GM18519 (cell line): ENCODE data around the gene LDB2.

Source experiments
- ATAC-seq: cut with Tn5 transposase; IDR thresholded peaks from one replicate; pipeline ENCODE4 v1.9.1; 2021; ENCODE audit warnings: mild to moderate bottlenecking, moderate library complexity; ENCODE audit not compliant: unreplicated experiment, low FRiP score

Gene LDB2

DNA sequence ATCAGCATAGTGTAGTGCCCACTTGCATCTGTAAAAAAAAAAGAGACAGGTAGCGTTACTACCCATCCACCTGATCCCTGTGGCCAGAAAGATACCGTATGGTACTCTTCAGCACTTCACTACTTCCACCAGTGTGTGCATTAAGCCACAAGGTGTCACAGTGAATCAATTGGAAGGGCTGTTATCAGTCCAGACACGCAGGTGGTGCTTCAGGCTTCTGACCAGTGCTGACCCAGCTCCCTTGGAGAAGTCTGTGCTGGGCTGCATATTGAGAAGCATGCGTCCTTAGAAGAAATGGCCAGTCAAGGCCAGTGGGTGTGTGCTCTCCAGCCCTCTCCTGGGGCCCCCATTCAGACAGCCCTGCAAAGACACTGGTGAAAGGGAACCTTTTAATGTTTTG, 10.6 kb downstream of the LDB2 start:
- no peak for ATAC-seq

DNA sequence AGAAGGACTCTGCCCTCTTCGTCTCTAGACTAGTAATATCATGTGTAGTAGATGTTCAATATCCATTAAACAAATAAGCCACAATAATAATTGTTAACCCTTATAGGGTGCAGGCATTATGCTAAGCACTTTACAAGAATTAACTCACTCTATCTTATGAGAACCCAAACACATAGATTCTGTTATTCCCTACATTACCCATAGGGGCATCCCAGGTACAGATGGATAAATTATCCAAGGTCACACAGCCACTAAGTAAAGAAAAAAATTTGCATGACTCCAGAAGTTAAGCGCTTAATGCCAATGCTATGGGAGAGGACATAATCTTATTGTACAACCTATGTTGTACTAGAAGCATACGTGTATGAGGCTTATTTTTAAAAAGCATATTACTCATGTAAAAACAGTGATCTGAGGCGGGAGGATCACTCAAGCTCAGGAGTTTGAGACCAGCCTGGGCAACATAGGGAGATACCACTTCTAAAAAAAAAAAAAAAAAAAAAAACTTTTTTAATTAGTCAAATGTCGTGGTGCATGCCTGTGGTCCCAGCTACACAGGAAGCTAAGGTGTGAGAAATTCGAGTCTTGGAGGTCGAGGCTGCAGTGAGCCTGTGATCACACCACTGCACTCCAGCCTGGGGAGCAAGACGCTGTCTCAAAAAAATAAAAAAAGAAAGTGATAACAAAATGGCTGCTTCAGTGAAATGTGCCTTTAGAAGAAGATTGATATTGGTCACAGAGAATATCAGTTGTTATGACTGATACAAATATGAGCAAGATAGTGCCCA, 13.6 kb downstream of the LDB2 start:
- ATAC-seq: no peak

DNA sequence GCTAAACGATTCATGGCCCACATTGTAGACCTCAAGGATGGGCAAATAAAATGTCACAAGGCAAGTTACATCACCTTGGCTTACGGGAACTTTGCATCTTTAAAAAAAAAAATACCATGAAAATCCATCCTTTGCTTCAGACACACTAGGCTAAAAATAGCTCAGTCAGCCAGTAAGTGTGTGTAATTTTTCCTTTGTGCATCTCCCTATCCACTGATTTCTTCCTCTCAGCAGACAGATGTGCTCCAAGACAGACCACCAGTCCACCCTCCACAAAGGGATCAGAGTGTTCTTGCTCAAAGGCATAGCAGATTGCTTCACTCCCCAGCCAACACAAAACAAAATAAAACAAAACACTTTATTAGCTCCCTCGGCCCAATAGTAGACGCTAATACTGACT, 14.6 kb downstream of the LDB2 start:
- ATAC-seq: no peak

DNA sequence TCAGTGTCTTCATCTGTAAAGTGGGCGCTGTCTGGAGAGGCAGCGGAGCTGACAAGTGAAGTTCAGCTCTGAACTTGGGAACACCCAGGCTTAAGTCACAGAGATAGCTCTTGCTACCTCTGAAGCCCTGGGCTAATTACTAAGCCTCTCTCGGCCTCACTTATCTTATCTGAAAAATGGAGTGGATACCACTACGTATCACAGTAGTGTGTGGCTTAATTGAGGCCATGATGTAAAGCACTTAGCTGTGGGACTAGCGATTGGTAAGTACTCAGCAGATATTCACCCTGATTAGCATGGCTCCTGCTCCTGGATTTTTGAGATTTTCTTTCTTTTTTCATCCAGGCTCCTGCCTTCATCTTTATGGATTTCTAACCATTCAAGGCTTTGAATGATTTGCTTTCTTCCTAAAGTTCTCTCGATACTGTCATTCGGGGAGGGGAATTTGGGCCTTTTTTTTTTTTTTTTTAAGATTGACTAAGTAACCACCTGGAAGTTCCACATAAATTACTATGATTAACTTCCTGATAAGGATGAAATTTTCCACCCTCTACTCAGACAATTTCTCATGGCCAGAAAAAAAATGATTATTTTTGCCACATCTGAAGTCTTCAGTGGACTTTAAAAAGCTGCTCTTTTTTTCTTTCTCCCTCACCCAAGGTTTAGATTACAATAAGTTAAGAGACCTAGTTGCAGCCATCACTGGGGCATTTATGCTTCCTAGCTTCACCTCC, 17.1 kb downstream of the LDB2 start:
- no peak for ATAC-seq

DNA sequence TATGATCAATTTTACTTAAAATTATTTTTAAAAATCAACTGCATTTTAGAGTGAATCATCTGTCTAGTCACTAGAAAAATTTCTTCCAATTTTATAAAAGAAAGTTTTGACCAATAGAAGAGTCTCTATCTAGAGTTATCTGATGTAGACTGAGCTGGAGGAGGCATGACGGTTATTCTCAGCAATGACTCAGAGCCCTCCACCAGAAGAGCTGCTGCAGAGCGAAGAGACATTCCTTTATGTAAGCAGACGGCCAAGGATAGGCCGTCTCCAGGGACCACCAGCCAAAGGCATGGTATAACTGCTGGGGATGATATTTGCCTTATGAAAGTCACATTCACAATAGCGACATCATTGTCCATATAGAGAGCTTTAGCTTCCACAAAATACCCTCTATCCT, 23.0 kb downstream of the LDB2 start:
- no peak for ATAC-seq

DNA sequence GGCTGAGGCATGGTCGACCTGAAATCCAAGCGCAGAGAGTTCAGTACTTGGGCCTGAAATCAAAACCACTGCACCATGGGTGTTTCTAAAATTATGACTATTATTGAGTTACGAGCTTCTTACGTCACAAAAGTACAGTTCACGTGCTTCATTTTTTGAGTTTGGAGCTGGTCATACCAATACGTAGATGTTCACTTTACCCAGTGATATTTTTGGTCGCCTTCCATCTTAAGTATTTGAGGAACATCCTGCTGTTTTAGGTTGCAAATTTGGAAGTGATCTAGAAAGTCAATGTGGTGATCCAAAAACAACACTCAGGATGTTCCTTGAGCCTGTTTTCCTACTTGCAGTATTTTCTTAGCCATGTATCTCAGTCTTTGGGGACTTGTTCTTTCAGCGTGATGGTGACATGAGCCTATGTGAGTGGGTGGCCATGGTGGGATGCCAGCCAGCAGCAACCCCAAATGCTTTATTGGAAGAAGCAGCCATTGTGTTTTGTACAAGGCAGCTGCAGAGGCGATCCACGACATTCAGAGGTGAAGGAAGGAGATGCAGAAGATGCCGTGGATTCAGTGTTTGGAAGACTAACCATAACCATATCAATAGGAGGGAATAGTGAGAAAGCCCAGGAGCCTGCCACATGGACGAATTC, 28.7 kb downstream of the LDB2 start:
- no peak for ATAC-seq

DNA sequence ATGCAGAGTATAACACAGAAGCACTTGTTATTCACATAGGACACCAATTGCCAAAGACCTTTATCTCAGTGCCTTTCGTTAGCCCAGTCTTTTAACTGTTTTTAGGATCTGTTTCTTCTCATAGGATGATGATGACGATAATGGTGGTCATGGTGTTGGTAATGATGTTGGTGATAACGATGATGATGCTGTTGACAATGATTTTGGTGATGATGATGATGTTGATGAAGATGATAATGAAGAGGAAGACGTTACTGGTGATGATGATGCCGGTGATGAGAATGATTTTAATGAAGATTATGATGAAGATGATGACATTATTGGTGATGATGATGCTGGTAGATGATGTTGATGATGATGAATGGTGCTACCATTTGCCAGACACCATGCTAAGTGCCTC, 29.8 kb downstream of the LDB2 start:
- no peak for ATAC-seq

DNA sequence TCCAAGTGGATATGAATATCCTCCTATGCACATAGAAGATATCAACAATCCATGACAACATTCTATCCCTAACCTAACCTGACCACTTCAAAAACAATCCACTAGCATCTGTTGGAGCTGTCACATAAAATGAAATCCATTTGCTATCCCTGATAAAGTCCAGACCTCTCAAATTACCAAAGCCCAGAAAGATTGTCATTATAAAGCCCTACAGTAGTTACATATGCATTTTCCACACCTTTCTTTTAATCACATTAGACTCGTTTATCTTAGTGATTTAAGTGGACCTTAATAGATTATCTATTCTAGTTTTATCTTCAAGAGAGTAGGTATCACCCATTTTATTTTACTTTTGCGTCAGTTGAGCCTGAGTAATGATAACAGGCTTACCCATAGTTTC, 30.6 kb downstream of the LDB2 start:
- ATAC-seq: no peak

DNA sequence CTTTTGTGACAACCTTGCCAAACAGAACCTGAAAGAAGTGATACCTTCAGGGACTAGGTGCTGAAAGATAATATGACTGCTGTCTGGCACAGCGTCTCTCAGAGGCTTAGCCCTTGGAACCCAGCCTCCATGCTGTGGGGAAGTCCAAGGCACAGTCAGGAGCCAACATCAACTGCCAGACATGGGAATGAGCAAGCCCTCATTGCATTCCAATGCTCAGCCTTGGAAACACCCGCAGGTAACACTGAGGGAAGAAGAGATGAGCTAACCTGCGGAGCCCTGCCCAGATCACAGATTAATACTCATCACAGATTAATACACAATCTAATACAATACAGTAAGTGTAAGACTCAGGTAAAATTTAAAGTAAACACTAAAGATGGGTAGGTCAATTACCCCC, 31.5 kb downstream of the LDB2 start:
- ATAC-seq: no peak

DNA sequence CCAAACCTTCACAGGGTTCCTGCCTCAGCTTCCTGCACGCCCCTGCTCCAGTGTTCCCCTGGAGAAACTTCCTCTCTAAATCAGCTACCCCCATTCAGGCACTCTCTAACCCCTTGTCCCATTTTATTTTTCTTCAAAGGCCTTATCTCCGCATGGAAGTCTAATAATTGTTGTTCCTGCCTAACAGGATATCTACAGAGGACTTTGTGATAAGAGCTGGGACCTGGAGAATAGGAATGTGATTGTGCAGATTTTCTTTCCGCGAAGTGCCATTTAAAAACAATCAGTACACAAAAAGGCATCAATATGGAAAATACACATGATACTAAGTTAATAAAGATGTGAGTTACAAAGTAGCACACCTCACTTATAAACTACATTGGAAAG, 32.6 kb downstream of the LDB2 start:
- no peak for ATAC-seq

DNA sequence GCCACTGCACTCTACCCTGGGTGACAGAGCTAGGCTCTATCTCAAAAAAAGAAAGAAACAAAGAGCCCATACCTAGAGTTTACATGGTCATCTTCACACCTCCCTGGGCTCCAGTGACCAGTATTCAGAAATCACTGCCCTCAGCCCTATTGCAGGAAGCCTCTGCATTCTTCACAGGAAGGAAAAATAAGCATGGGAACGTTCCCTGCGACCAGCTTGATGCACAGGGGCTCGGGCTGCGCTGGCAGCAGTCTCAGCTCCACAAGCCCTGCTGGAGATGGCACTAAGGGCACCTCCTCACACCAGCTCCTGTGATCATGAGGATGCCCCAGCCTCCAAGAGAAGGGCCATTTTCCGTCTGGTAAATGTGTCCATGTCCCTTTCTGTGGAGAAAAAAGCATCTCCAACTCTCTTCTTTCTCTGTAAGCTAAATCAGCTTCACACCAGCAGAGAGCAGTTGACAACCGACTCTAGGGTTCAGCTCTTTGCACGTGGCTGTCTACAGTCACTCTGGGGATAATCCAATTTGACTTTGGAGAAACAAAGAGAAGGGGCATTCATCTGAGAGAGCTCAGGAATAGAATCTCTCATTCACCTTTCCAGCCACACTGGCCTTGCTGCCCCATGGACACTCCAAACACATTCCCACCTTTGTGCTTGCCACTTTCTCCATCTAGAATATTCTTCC, 33.1 kb downstream of the LDB2 start:
- no peak for ATAC-seq

DNA sequence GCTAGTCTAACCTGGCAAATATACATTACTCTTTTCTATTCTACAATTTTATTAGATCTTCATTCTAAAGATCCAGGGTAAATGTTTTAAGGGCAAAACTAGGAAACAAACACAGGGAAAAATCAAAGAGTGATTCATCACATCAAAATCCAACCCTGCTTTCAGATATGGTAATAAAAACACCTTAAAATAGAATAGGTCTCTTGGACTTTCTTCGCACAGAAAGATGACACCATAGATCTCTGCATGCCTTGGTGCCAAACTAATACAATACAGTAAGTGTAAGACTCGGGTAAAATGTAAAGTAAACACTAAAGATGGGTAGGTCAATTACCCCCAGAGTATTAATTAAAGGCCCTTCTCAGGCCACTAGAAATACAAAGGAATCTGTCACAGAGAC, 34.2 kb downstream of the LDB2 start:
- ATAC-seq: no peak

DNA sequence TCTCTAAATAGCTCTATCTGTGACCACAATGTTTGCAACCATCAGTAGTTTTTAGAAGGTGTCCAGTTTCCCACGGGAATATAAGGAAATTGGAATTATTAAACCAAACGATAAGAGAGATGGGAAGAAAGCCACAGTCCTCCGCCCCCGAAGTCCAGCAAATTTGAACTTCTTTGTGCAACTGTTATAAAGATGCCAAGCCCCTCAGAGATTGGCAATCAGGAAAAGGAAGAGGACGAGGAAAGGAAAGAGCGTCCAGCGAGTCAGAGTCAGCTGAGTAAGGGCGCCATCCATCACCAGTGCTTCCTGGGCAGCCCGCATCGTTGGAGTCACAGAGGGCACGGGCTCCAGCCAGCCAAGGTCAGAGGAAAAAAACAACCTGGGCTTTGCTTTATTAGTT, 35.7 kb downstream of the LDB2 start:
- ATAC-seq: no peak

DNA sequence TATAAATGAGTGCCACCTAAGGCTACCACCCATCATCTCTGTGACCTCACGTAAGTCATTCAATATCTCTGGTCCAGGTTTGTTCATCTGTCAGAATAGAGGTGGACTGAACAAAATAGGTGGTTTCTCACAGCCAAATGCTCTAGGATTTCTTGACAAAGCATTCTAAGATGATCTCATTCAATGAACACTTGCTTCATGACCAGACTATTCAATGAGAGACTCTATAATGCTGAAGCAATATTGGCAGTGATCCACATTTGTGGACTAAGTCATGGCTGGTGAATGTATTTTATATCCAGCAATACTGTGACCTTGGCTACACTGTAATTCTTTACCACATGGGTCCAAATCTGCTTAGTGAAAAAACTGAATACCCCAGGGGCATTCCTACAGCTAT, 37.9 kb downstream of the LDB2 start:
- no peak for ATAC-seq

DNA sequence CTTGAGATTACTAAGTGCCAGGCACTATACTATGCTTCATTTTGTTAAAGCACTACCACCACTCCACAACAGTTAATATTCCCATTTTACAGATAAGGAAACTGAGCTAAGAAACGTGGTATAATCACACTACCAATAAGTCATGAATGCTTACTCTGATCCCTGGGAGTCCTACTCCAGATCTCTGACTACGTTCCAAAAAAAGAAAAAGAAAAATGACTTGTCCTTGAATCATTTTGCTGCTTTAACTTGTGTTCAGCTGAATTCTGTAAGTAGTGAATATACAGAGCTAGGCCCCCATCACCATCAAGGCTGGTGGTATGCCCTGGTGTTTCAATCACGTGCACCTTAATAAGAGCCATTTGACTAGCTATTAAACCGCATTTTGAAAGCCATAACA, 39.4 kb downstream of the LDB2 start:
- ATAC-seq: no peak

DNA sequence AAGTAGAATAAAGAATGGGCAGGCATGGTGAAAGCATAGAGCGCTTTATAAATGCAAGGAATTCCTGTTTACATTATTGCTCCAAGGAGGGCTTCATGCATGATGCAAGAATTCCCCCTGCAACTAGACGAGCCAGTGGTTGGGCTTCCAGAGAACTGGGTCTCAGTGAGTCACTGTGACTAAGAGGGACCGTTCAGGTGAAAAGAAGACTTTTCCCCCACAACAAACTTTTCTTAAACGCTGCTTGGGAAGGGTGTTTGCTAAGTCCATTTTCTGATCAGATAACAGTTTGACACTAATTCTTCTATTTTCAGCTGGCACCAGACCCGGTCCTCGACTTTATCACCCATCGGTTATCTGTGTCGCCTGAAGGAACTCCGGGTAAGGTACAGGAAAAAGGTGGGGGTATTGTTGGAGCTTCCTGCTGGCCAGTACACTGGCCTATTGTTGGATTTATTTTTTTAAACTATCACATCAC, 40.1 kb downstream of the LDB2 start:
- ATAC-seq: no peak

DNA sequence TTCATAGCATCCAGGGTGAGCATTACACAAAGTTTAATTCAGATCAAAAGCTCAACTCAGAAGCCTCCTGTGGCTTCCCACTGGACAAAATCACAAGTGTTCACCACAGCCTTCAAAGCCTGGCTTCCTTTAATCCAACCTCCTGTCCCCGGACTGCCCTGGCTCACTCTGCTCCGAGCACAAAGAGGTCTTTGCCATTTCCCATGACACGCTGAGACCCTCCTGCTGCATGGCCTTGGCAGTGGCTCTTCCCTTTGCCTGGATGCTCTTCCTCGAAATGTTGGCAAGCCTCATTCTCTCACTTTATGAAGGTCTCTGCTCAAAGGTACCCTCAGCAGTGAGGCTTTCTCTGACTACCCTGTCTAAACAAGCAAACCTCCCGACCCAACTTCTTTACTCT, 41.0 kb downstream of the LDB2 start:
- ATAC-seq: no peak

DNA sequence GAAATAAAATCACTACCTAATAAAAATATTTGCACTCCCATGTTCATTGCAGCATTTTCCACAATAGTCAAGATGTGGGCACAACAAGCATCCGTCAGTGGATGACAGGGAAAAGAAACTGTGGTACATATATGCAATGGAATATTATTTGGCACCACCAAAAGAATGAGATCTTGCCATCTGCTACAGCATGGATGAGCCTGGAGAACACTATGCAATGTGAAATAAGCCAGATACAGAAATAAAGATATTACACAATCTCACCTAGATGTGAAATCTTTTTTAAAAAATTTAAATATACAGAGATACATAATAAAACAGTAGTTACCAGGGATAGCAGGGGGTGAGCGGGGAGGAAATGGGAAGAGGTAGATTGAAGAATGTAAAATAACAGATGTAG, 44.8 kb downstream of the LDB2 start:
- ATAC-seq: no peak

DNA sequence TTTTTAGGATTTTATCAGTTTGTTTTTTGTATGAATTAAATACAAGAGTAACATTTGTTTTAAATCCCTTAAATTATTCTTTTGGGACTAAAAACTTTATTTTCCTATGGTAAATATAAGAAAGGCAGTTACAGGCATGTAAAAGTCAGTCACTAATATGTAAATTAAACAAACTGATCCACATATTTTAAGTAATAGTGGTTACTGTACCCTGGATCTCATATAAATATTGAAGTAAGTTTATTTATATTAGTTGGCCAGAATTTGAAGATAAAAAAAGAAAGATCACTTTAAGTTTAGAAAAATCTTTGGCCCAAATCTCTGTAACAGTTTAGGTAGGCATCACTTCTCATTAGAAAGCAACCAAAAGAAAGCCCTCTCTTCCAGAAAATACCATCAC, 45.8 kb downstream of the LDB2 start:
- no peak for ATAC-seq

DNA sequence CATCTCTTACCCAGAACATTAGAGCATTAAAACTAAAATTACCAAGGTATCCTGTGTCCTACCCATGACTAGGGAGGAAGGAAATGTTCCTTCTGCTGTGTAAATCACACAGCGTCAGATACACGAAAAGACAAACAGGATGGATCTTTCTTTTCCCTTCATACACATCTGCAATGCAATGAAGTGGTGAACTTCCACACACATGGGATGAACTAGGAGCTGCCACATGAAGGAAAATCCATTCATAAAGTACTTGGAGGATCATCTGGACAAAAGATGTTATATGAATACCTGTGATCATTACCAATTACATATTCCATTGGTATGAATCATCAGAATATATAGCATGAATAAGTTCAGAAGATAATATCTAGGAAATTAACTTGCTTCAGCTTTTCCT, 46.2 kb downstream of the LDB2 start:
- no peak for ATAC-seq

DNA sequence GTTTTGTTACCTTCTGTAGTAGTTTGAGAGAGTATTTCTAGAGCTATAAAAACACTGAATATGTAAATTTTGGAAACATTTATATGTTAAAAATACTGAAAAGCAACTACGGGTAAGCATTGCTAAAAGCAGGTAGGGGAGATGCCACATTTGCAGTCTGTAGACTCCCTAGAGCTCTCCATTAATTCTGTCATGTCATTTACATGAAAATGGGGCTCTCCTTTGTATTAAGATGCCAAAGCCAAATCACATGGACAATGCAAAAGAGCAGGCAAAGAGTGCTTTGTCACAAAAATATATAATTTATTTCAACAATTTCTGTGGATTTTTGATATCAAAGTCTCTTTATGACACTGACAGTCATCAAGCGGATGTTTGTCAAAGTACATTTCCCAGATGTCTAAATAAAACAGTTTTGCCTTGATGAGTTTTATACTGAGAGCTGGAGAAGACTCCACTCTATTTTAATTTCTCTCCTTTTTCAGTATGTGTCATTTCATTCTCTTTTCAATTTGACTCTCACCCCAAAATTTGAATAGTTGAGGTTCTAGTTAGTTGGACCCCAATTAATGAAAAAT, 51.8 kb downstream of the LDB2 start:
- ATAC-seq: no peak
